ENCODE measurements around the gene RFX8.

- TF ChIP-seq POLR2A (IDR thresholded peaks at IDR 0.05; ENCODE audit: low read depth) (no peak), CTCF (IDR thresholded peaks at IDR 0.05) (no peak), POLR2AphosphoS5 (IDR thresholded peaks at IDR 0.05) (no peak)
Observed at GRCh38 chr2:101351207-101351606, 123.7 kb downstream of the RFX8 start.

All from esophagus muscularis mucosa (tissue), 3 donors.